Body of pancreas (tissue), 4 donors: ENCODE data around the gene ABCC5.

Experiments used
- CTCF ChIP-seq, 7 experiments: fragments of 450-650 bp in 4 of 7; fragments of 200-600 bp in 3 of 7; sonication (generic) in 3 of 7; IDR thresholded peaks; one replicate each; pipeline ENCODE4 v1.5.1; 2016 to 2019; ENCODE audit warnings: antibody characterized with exemption in 7 of 7
- POLR2A ChIP-seq, 3 donors: fragments of 450-650 bp; IDR thresholded peaks; one replicate each; pipeline ENCODE4 v1.6.1; 2016; ENCODE audit warnings: antibody characterized with exemption in 3 of 3, mild to moderate bottlenecking in 2 of 3

DNA sequence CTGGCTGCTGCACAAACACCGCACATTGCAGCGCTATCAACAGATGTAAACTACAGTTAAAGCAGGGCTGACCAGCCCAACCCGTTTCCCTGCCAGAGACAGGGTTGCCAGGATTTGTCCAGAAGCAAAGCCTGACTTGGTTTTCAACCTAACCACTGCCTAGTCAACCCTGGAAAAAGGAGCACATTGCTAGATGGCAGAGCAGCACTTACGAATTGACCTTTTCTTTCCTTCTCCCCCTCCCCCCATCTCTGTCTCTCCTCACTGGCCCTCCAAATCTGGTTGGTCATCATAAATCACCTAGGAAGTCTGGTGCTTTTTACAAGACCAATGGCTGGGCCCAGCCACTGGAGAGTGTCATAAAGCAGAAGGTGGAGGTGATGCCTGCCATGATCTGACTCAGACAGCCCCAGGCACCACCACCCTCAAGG lies 51.3 kb downstream of the ABCC5 start:
- no peak for TF ChIP-seq POLR2A (IDR thresholded peaks at IDR 0.05)
- no peak for TF ChIP-seq CTCF (IDR thresholded peaks at IDR 0.05)
